ENCODE measurements around the gene ISY1.

- TF ChIP-seq REST (IDR thresholded peaks at IDR 0.05; ENCODE audit: insufficient read depth in 1 of 2, low read depth in 2 of 2, low read length in 2 of 2): no peak
- TF ChIP-seq POLR2AphosphoS5 (IDR thresholded peaks at IDR 0.05; ENCODE audit: low read depth, low read length): peak; percentile 73; the same call in 1 of the 2 replicates
- TF ChIP-seq SIN3A (IDR thresholded peaks at IDR 0.05; ENCODE audit: borderline replicate concordance, insufficient read depth, low read length): peak; percentile 78; the same call in 1 of the 2 replicates
Observed at GRCh38 chr3:129120254-129121004, 40.4 kb downstream of the ISY1 start.
